Fibroblast of the conjunctiva (primary cell): ENCODE results near the gene RFX7.

Experiments used
- DNase-seq: peaks from one replicate; pipeline ENCODE4 v3.0.0-alpha.2; 2010; ENCODE audit warnings: low read depth

RFX7 gene

GRCh38 chr15:56244038-56244810, 545 bp upstream of the RFX7 start:
- peak; percentile 64 for DNase-seq

- DNase-seq, result no peak
Measured at GRCh38 chr15:56242576-56243162, 1.0 kb downstream of the RFX7 start.

- no peak for DNase-seq
Measured at GRCh38 chr15:56241374-56242105, 2.1 kb downstream of the RFX7 start.

GRCh38 chr15:56240390-56240789, 3.3 kb downstream of the RFX7 start:
- DNase-seq, result no peak

GRCh38 chr15:56236197-56236596, 7.5 kb downstream of the RFX7 start:
- DNase-seq, result no peak

GRCh38 chr15:56234804-56235203, 8.9 kb downstream of the RFX7 start:
- DNase-seq, result no peak

GRCh38 chr15:56233549-56233948, 10.1 kb downstream of the RFX7 start:
- DNase-seq, result no peak

- DNase-seq, result no peak
Measured at GRCh38 chr15:56232058-56232457, 11.6 kb downstream of the RFX7 start.

GRCh38 chr15:56228854-56229253, 14.8 kb downstream of the RFX7 start:
- no peak for DNase-seq

- DNase-seq, result no peak
Measured at GRCh38 chr15:56228352-56228751, 15.3 kb downstream of the RFX7 start.

- DNase-seq, result no peak
Measured at GRCh38 chr15:56227780-56228179, 15.9 kb downstream of the RFX7 start.

- no peak for DNase-seq
Measured at GRCh38 chr15:56227306-56227705, 16.4 kb downstream of the RFX7 start.

- DNase-seq, result no peak
Measured at GRCh38 chr15:56225520-56225919, 18.2 kb downstream of the RFX7 start.

- no peak for DNase-seq
Measured at GRCh38 chr15:56222302-56222701, 21.4 kb downstream of the RFX7 start.

- DNase-seq, result no peak
Measured at GRCh38 chr15:56217341-56217740, 26.3 kb downstream of the RFX7 start.

GRCh38 chr15:56215769-56216168, 27.9 kb downstream of the RFX7 start:
- DNase-seq, result peak; percentile 17

- no peak for DNase-seq
Measured at GRCh38 chr15:56211960-56212550, 31.6 kb downstream of the RFX7 start.

- DNase-seq, result no peak
Measured at GRCh38 chr15:56211064-56211463, 32.6 kb downstream of the RFX7 start.

- DNase-seq, result no peak
Measured at GRCh38 chr15:56208641-56209155, 35.0 kb downstream of the RFX7 start.

GRCh38 chr15:56208185-56208584, 35.5 kb downstream of the RFX7 start:
- DNase-seq, result no peak

- no peak for DNase-seq
Measured at GRCh38 chr15:56207711-56208110, 36.0 kb downstream of the RFX7 start.

- no peak for DNase-seq
Measured at GRCh38 chr15:56207092-56207491, 36.6 kb downstream of the RFX7 start.
